ENCODE results near the gene MAPK7. TPM values are rescaled to one million over a fixed set of nuclear protein-coding genes. Genes with fewer than 3 reads are reported as not detected.

MAPK7 gene
- total and polyA plus RNA-seq, 2 of the 8 experiments (the other 6 are each of a cell fraction or from before 2014, with no cell fraction given) = 15.2 to 28.1 TPM

DNA sequence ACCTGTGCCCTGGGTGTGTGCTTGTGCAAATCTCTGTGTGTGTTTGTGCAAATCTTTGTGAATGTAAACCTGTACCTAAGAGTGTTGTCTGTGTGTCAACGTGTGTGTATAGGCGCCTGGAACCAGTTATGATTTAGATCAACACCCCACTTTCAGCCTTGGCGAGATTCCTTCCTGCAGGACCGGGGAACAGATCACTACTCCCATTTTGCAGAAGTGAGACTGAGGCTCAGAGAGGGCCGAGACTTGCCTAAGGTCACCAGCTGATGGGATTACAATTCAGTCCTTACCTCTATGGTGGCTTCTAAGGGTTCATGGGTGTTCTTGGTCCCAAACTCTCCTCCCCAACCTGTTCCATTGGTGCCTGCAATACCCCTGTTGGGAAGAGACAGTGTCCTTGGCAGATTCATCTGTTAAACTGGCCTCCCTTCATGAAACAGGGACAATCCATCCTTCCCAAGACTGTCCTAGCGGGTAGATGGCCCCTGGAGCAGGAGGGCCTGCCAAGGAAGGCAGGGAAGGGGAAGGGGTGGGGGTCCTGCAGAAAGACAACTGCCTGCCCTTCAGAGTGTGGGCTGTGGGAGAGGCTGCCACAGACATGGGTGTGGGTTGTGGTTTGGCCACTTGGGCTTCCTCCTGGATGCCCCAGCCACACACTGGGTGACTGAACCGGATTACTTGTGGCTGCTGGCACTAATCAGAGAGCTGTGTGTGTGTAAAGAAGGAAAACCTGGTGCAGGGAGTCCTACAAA is 6.9 kb upstream of the MAPK7 start:
- Histone ChIP-seq H2BK15ac (ENCODE audit: low read length) (no peak overlapping the region), H2BK12ac (ENCODE audit: low read depth, low read length) (peak overlapping the region; percentile 63; the same call in 1 of the 2 replicates), H4K8ac (ENCODE audit: extremely low read depth, insufficient read depth, low read length) (no peak overlapping the region), H3K18ac (ENCODE audit: extremely low read depth, low read length) (no peak overlapping the region), H4K5ac (ENCODE audit: insufficient read length, low read depth, low read length) (no peak overlapping the region), H2AK5ac (ENCODE audit: low read depth, low read length) (no peak overlapping the region; the same call in 1 of the 2 replicates), H2BK20ac (ENCODE audit: low read length) (no peak overlapping the region), H2BK120ac (replicated peaks; ENCODE audit: low read depth, low read length) (no peak overlapping the region), H3K27ac (ENCODE audit: low read depth, low read length) (no peak overlapping the region), H3K36me3 (ENCODE audit: control insufficient read depth in 2 of 4, insufficient read depth in 4 of 4, low read length in 3 of 4) (no peaks in the 10 kb centered on the region), H3K27me3 (replicated peaks in 1 of 4; ENCODE audit: control insufficient read depth in 3 of 4, extremely low read depth in 1 of 4, insufficient read depth in 3 of 4, low read length in 3 of 4) (no peaks in the 10 kb centered on the region), H3K23ac (ENCODE audit: insufficient read length) (no peak overlapping the region), H3K23me2 (ENCODE audit: low read depth, low read length) (no peaks in the 10 kb centered on the region), H2AFZ (ENCODE audit: low read length) (no peak overlapping the region), H4K91ac (replicated peaks; ENCODE audit: insufficient read length, low read length) (no peak overlapping the region), H3K4me1 (replicated peaks in 1 of 4; ENCODE audit: control insufficient read depth in 3 of 4, insufficient read depth in 4 of 4, low read length in 3 of 4) (peaks cover 0 to 3% (median 2%) of the 10 kb centered on the region in 4 experiments; a peak in 5 of 7 replicates), H3K56ac (replicated peaks; ENCODE audit: insufficient read length, low read depth, low read length) (no peak overlapping the region), H3K4me2 (ENCODE audit: insufficient read depth in 1 of 2, low read depth in 2 of 2, low read length in 2 of 2) (no peak overlapping the region), H2BK5ac (ENCODE audit: low read depth, low read length) (no peak overlapping the region), H3K9ac (replicated peaks in 1 of 4; ENCODE audit: extremely low read depth in 1 of 4, low read depth in 3 of 4, low read length in 3 of 4) (no peak overlapping the region), H3K4me3 (ENCODE audit: extremely low read depth in 1 of 4, insufficient read depth in 2 of 4, low read depth in 3 of 4, low read length in 4 of 4) (no peak overlapping the region), H3K79me1 (ENCODE audit: low read depth, low read length) (no peaks in the 10 kb centered on the region; the same call in 1 of the 2 replicates), H3K9me3 (ENCODE audit: insufficient read depth in 2 of 2, low read depth in 1 of 2, low read length in 1 of 2) (no peaks in the 10 kb centered on the region), H3K79me2 (ENCODE audit: control insufficient read depth in 1 of 2, insufficient read depth in 2 of 2, low read length in 2 of 2) (peaks cover 0 to 4% of the 10 kb centered on the region in 2 experiments; a peak in 1 of 4 replicates), H3K4ac (replicated peaks; ENCODE audit: insufficient read length, low read depth, low read length) (no peak overlapping the region), H3K14ac (ENCODE audit: insufficient read length) (no peak overlapping the region), H4K20me1 (replicated peaks in 1 of 2; ENCODE audit: control insufficient read depth in 1 of 2, insufficient read depth in 2 of 2, low read length in 2 of 2) (no peaks in the 10 kb centered on the region)
- WGBS, 2 experiments (ENCODE audit: extremely low coverage in 1 of 2, insufficient coverage in 1 of 2, insufficient read length in 1 of 2, insufficient replicate concordance in 2 of 2, low coverage in 1 of 2, low lambda C conversion rate in 2 of 2, missing lambda C conversion rate in 1 of 2) = 94% methylated on average over 7 of the region's 7 CpGs; no CpG with 5 or more reads in 1 of the 2 experiments
- FAIRE-seq (no peak), DNase-seq (ENCODE audit: low read depth in 1 of 2, low spot score in 2 of 2) (no peak)
- ChIA-PET POLR2A (ENCODE audit: partially characterized antibody) (interaction anchor here (1.4 kb wide), 1 partner anchor 9 kb away, joined by 3 read pairs; the partner anchor contains the start of gene B9D1), CTCF (ENCODE audit: partially characterized antibody) (interaction anchor here (0.6 to 2.0 kb wide), 2 partner anchors 14 to 329 kb away, joined by 4 to 5 read pairs; no protein-coding TSS in a partner anchor)
- TF ChIP-seq, protein P1, sequence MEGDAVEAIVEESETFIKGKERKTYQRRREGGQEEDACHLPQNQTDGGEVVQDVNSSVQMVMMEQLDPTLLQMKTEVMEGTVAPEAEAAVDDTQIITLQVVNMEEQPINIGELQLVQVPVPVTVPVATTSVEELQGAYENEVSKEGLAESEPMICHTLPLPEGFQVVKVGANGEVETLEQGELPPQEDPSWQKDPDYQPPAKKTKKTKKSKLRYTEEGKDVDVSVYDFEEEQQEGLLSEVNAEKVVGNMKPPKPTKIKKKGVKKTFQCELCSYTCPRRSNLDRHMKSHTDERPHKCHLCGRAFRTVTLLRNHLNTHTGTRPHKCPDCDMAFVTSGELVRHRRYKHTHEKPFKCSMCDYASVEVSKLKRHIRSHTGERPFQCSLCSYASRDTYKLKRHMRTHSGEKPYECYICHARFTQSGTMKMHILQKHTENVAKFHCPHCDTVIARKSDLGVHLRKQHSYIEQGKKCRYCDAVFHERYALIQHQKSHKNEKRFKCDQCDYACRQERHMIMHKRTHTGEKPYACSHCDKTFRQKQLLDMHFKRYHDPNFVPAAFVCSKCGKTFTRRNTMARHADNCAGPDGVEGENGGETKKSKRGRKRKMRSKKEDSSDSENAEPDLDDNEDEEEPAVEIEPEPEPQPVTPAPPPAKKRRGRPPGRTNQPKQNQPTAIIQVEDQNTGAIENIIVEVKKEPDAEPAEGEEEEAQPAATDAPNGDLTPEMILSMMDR (IDR thresholded peaks at IDR 0.05; ENCODE audit: control extremely low read depth in 1 of 3, insufficient read depth in 1 of 3, low read depth in 1 of 3, low read length in 3 of 3) = no peak
- TF ChIP-seq KDM5A (IDR thresholded peaks at IDR 0.05; ENCODE audit: low read length) (no peak), SAP30 (IDR thresholded peaks at IDR 0.05; ENCODE audit: insufficient read depth, insufficient replicate concordance, low read length) (no peak), SIX5 (IDR thresholded peaks at IDR 0.05; ENCODE audit: low read depth, low read length) (no peak), CREB1 (IDR thresholded peaks at IDR 0.05) (no peak), SP4 (IDR thresholded peaks at IDR 0.05; ENCODE audit: low read length) (no peak), CBX5 (IDR thresholded peaks at IDR 0.05; ENCODE audit: low read depth, low read length) (no peak), EZH2 (IDR thresholded peaks at IDR 0.05; ENCODE audit: low read depth, low read length, severe bottlenecking) (no peak), HDAC6 (IDR thresholded peaks at IDR 0.05; ENCODE audit: low read depth, low read length) (no peak), MAFK (IDR thresholded peaks at IDR 0.05; ENCODE audit: low read depth, low read length) (no peak)

All from H1 (cell line).